Upper lobe of left lung (tissue), 6 donors: ENCODE measurements around the gene RPS5. TPM values are rescaled to one million over a fixed set of nuclear protein-coding genes. Genes with fewer than 3 reads are reported as not detected.
A peak's percentile ranks its signal among the peaks of the same experiment; 100 is the strongest.

Experiments
- ATAC-seq, 2 donors: fragments of 200-7000 bp; cut with Tn5 transposase; one replicate each; pipeline ENCODE4 v1.9.1; 2022; ENCODE audit warnings: mild to moderate bottlenecking in 2 of 2, moderate library complexity in 2 of 2; ENCODE audit not compliant: low FRiP score in 2 of 2
- DNase-seq, 2 donors: peaks; one replicate each; pipeline ENCODE4 v3.0.0-alpha.2; 2019 to 2020
- H3K27ac ChIP-seq, 4 donors: fragments of 200-600 bp; sonication (generic); one replicate each; pipeline ENCODE4 v1.5.1; 2016 to 2019
- H3K27me3 ChIP-seq, 4 donors: fragments of 200-600 bp; sonication (generic); one replicate each; pipeline ENCODE4 v1.5.1; 2017 to 2019
- H3K36me3 ChIP-seq, 4 donors: fragments of 200-600 bp; sonication (generic); one replicate each; pipeline ENCODE4 v1.5.1; 2016 to 2019
- H3K4me1 ChIP-seq, 4 donors: fragments of 200-600 bp; sonication (generic); one replicate each; pipeline ENCODE4 v1.5.1; 2018 to 2019
- H3K4me3 ChIP-seq, 4 donors: fragments of 200-600 bp; sonication (generic); one replicate each; pipeline ENCODE4 v1.5.1; 2017 to 2019; ENCODE audit warnings: mild to moderate bottlenecking in 2 of 4, moderate library complexity in 1 of 4
- H3K9me3 ChIP-seq, 4 donors: fragments of 200-600 bp; sonication (generic); one replicate each; pipeline ENCODE4 v1.5.1; 2018 to 2019
- CTCF ChIP-seq, 6 experiments: fragments of 450-650 bp in 4 of 6; fragments of 200-600 bp in 2 of 6; sonication (generic) in 2 of 6; IDR thresholded peaks; one replicate each; pipeline ENCODE4 v1.5.1; 2016 to 2019; ENCODE audit warnings: antibody characterized with exemption in 6 of 6
- EP300 ChIP-seq, 4 donors: sonication (generic); formaldehyde crosslinking; IDR thresholded peaks; one replicate each; pipeline ENCODE4 v1.5.1; 2017; ENCODE audit warnings: antibody characterized with exemption in 4 of 4, control low read depth in 2 of 4
- POLR2A ChIP-seq, 4 donors: fragments of 450-650 bp; IDR thresholded peaks; one replicate each; pipeline ENCODE4 v1.5.1; 2016 to 2017; ENCODE audit warnings: antibody characterized with exemption in 4 of 4, mild to moderate bottlenecking in 2 of 4
- POLR2AphosphoS5 ChIP-seq, 2 donors: sonication (generic); formaldehyde crosslinking; IDR thresholded peaks; one replicate each; pipeline ENCODE4 v1.5.1; 2017; ENCODE audit warnings: antibody characterized with exemption in 2 of 2
- WGBS, 2 donors: methylation state at CpG; one replicate each; pipeline ENCODE4 v1.1.5; 2017 to 2018; 5-methylcytosine and 5-hydroxymethylcytosine counted together
- total RNA-seq, 6 donors: library from RNA; depleted of rRNA in 4 of 6; stranded (reverse); fragments of >200 nt in 4 of 6; gene quantifications; one replicate each; pipeline versions ENCODE4 v1.1.0 to v1.2.1, GENCODE V29; 2016 to 2021
- donor health status: DM: no; HTN: no; CAD: no; lungs with moderate emphysema.
- donor health status: DM: no; HTN: yes; CAD: no; lungs with severe emphysema.

Gene RPS5
- total RNA-seq, 6 donors from 2014 or later = 291 to 1,408 (median 829) TPM

GRCh38 chr19:58356766-58357480 lies 30.1 kb upstream of the RPS5 start:
- no peak for ATAC-seq

DNA sequence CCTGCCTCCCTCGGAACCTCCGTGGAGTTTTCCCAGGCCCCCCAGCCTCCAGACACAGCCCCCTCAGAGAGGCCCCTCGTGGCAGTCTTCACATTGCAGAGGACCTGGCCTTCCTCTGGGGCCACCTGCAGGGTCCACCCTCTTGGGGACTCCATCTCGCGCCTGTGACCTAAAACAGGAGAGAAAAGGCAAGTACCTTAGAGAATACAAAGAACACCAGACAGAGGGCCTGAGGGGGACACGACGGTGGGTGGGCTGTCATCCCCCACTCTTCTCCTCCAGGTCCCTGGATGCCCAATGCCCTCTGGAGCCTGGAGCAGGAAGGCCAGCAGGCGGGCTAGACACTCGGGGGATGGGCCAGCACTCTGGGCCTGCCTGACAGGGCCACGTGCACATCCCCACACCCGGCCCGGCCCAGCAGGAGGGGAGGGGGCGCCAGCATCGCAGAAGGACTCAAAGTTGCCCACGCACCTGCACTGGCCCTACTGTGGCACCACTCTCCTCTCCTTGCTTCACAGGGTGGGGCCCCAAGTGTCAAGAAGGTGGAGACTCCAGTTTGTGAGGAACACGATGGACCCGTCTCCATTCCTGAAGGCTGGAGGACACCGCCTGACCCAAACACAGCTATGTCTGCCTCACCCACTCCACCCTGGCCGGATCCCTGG lies 29.5 kb upstream of the RPS5 start:
- DNase-seq (peak in 1 of 2 donors; percentile 71), ATAC-seq (no peak)
- WGBS, 2 donors = 81 to 89% methylated on average over 15 to 19 of the region's 19 CpGs
- H3K4me3 ChIP-seq = no peak overlapping the region
- H3K4me1 ChIP-seq = peaks cover 5 to 26% (median 19%) of the 10 kb centered on the region in 4 donors
- no peaks in the 10 kb centered on the region for H3K9me3 ChIP-seq
- peaks cover 0 to 8% (median 4%) of the 10 kb centered on the region in 4 donors for H3K27me3 ChIP-seq
- H3K36me3 ChIP-seq = no peaks in the 10 kb centered on the region
- no peak overlapping the region for H3K27ac ChIP-seq
- no peak for TF ChIP-seq CTCF (IDR thresholded peaks at IDR 0.05)
- TF ChIP-seq POLR2AphosphoS5 (IDR thresholded peaks at IDR 0.05) = no peak
- no peak for TF ChIP-seq POLR2A (IDR thresholded peaks at IDR 0.05)
- no peak for TF ChIP-seq EP300 (IDR thresholded peaks at IDR 0.05)

More at GRCh38 chr19:58356766-58357480, 30.1 kb upstream of the RPS5 start:
- Histone ChIP-seq H3K4me3 (peak overlapping the region; percentile 32 to 43 (median 36)), H3K36me3 (no peaks in the 10 kb centered on the region), H3K4me1 (peaks cover 5 to 26% (median 19%) of the 10 kb centered on the region in 4 donors), H3K27me3 (peaks cover 0 to 8% (median 4%) of the 10 kb centered on the region in 4 donors), H3K9me3 (no peaks in the 10 kb centered on the region), H3K27ac (no peak overlapping the region)
- WGBS, 2 donors = 56 to 76% methylated on average over 15 to 57 of the region's 75 CpGs
- peak in 1 of 2 donors; percentile 83 for DNase-seq
- TF ChIP-seq POLR2A (IDR thresholded peaks at IDR 0.05) (no peak), EP300 (IDR thresholded peaks at IDR 0.05) (no peak), POLR2AphosphoS5 (IDR thresholded peaks at IDR 0.05) (no peak), CTCF (IDR thresholded peaks at IDR 0.05) (no peak)

- ATAC-seq (peak; percentile 39 to 41), DNase-seq (peak; percentile 31 to 89)
- peak overlapping the region; percentile 91 to 95 (median 92) for H3K27ac ChIP-seq
- peaks cover 5 to 14% (median 11%) of the 10 kb centered on the region in 4 donors for H3K4me1 ChIP-seq
- no peaks in the 10 kb centered on the region for H3K9me3 ChIP-seq
- WGBS, 2 donors = 3 to 4% methylated on average over 19 to 28 of the region's 28 CpGs
- peak overlapping the region; percentile 48 to 91 (median 70) for H3K4me3 ChIP-seq
- TF ChIP-seq CTCF (IDR thresholded peaks at IDR 0.05) = peak in 1 of 6 experiments; percentile 5
- TF ChIP-seq POLR2A (IDR thresholded peaks at IDR 0.05) = no peak
- peaks cover 0 to 4% (median 0%) of the 10 kb centered on the region in 4 donors for H3K27me3 ChIP-seq
- no peaks in the 10 kb centered on the region for H3K36me3 ChIP-seq
These were observed 25.2 kb upstream of the RPS5 start for GRCh38 chr19:58361900-58362271.

DNA sequence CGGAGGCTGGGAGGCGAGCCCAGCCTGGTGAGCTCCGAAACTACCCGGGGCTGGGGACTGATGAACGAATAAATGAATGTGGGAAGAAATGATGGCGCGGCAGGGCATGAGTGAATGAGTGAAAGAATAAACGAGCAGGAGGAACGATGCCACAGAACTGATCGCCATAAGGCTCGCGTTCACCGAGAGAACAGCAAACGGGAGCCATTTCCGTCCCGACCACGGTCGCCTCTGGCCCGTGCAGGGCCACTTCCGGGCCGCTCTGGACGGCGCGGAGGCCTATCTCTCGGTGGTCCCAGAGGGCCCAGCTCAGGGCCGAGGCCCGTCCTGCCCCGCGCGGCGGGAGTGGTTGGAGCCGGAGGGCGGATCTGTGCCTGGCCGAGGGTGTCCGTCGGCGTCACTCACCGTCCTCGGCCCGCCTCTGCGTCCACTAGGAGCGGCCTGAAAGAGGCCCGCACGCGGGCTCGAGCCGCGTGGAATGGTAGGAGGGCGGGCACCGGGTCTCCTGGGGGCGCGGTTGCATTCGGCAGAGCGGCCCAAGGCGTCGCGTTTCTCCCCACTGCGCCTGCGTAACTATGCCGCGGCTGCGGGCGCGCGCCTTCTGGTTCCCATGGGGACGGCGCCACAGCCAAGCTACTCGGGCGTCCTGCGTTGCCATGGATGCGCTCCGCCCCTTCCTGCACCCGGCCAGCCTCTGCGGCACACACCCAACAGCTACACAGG lies 24.6 kb upstream of the RPS5 start, which contains the start of gene ZNF497:
Gene ZNF497, minus strand, starts transcription at position 480 of the 723 bp plus-strand sequence. CDS start 5,116 bp downstream, outside the sequence.
- WGBS, 2 donors = 0% methylated on average over 17 to 62 of the region's 74 CpGs
- DNase-seq = peak; percentile 99
- Histone ChIP-seq H3K4me1 (peaks cover 5 to 8% (median 8%) of the 10 kb centered on the region in 4 donors), H3K27me3 (no peaks in the 10 kb centered on the region), H3K36me3 (no peaks in the 10 kb centered on the region), H3K4me3 (peak within 1 kb of the TSS; percentile 48 to 91 (median 70)), H3K9me3 (no peaks in the 10 kb centered on the region), H3K27ac (peak within 1 kb of the TSS; percentile 91 to 95 (median 92))
- ATAC-seq = peak; percentile 96 to 97
- TF ChIP-seq CTCF (IDR thresholded peaks at IDR 0.05) = peak in 2 of 6 experiments; percentile 23 to 38
- TF ChIP-seq EP300 (IDR thresholded peaks at IDR 0.05) = no peak
- peak in 3 of 4 donors; percentile 52 to 81 (median 56) for TF ChIP-seq POLR2A (IDR thresholded peaks at IDR 0.05)
- TF ChIP-seq POLR2AphosphoS5 (IDR thresholded peaks at IDR 0.05) = peak; percentile 59 to 86
